ENCODE results near the gene ATP23. TPM values are rescaled to one million over a fixed set of nuclear protein-coding genes. Genes with fewer than 3 reads are reported as not detected.

Gene ATP23
- total RNA-seq, 1 experiment from 2014 or later = 12.9 TPM

DNA sequence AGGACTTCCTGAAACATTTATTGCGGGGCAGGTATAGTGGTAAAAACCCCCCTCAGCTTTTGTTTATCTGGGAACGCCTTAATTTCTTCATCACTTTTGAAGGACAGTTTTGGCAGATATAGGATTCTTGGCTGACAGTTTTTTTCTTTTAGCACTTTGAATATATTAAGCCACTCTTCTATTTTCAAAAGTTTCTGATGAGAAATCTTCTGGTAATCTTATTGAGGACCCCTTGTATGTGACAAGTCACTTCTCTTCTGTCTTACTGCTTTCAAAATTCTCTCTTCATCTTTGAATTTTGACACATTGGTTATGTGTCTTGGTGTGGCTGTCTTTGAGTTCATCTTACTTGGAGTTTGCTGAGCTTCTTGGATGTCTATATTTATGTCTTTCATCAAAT, 59.1 kb downstream of the ATP23 start:
- no peak for DNase-seq (ENCODE audit: low read depth, low spot score)
- in situ Hi-C loops (cut with HindIII; ENCODE audit: low pct_unique_long_range_greater_than_20kb, low sequenced_read_pairs) = no loop called here

DNA sequence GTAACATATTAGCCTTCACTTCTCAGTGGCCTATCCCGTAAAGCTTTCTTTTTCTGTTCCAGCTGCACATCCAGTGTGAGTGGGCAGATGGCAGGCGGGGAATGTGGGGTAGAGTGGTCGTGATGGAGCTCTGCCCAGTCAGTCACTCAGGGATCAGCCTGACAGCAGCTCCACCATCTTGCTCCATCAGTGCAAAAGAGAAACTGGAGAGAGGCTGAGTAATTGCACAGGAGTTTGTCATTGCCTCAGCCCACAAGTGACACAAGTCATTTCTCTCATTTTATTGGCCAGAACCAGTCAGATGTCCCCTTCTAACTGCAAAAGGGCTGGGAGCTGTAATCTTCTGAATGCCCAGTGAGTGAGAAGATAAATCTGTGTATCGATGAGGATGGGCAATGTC, 66.5 kb downstream of the ATP23 start:
- no peak for DNase-seq (ENCODE audit: low read depth, low spot score)
- in situ Hi-C loops (cut with HindIII; ENCODE audit: low pct_unique_long_range_greater_than_20kb, low sequenced_read_pairs) = no loop called here

DNA sequence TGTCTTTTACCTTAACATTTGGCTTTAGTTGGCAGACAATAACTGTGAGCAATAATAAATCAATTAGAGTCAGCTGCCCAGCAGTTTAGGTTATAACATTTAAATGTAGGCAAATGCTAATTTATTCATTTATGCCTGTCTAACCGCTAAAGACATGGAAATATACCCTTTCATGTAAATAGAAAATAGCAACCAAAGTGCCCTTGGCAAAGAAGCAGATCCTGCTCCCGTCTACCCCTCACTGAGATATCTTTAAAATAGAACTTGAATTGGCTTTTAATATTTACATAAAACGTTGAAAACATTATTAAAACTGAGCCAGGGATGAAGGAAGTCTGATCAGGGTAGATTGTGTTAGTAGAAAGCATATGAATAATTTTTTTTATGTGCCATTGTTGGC, 67.3 kb downstream of the ATP23 start:
- no peak for DNase-seq (ENCODE audit: low read depth, low spot score)
- in situ Hi-C loops (cut with HindIII; ENCODE audit: low pct_unique_long_range_greater_than_20kb, low sequenced_read_pairs) = no loop called here

Other genes with a start within 250 kb of the ATP23 start
- 239 and 244 TPM in 2 replicates for gene OS9, start 247.4 kb upstream of the ATP23 start, total RNA-seq (2014; rRNA removed; shearing (Covaris generic))
- 1.4 and 1.5 TPM in 2 replicates for gene AGAP2, start 202.8 kb upstream of the ATP23 start, total RNA-seq (2014; rRNA removed; shearing (Covaris generic))
- gene TSPAN31, start 196.5 kb upstream of the ATP23 start, total RNA-seq (2014; rRNA removed; shearing (Covaris generic)) = 34.6 and 38.2 TPM in 2 replicates
- gene CDK4, start 189.3 kb upstream of the ATP23 start, total RNA-seq (2014; rRNA removed; shearing (Covaris generic)) = 383 and 420 TPM in 2 replicates
- gene MARCHF9, start 186.5 kb upstream of the ATP23 start, total RNA-seq (2014; rRNA removed; shearing (Covaris generic)) = 11.9 and 12.5 TPM in 2 replicates
- gene CYP27B1, start 174.5 kb upstream of the ATP23 start, total RNA-seq (2014; rRNA removed; shearing (Covaris generic)) = 0.69 and 3.1 TPM in 2 replicates
- gene METTL1, start 169.5 kb upstream of the ATP23 start, total RNA-seq (2014; rRNA removed; shearing (Covaris generic)) = 9.7 and 13.4 TPM in 2 replicates
- 4.0 and 6.3 TPM in 2 replicates for gene EEF1AKMT3, start 169.0 kb upstream of the ATP23 start, total RNA-seq (2014; rRNA removed; shearing (Covaris generic))
- gene TSFM, start 158.8 kb upstream of the ATP23 start, total RNA-seq (2014; rRNA removed; shearing (Covaris generic)) = 77.3 and 80.2 TPM in 2 replicates
- gene AVIL, start 122.8 kb upstream of the ATP23 start, total RNA-seq (2014; rRNA removed; shearing (Covaris generic)) = 0.75 and 0.77 TPM in 2 replicates
- gene CTDSP2, start 94.8 kb upstream of the ATP23 start, total RNA-seq (2014; rRNA removed; shearing (Covaris generic)) = 27.8 and 29.6 TPM in 2 replicates